RWPE2 (cell line): Measurements from ENCODE around the gene CGNL1.

Source experiments
- ATAC-seq: fragments of 200-7000 bp; cut with Tn5 transposase; 3 replicates; pipeline ENCODE4 v1.9.1; 2021; ENCODE audit warnings: low read depth
- DNase-seq: peaks from one replicate; pipeline ENCODE4 v3.0.0-alpha.2; 2020; ENCODE audit warnings: low spot score
- H3K27ac ChIP-seq: fragments of 450-650 bp; 2 replicates; pipeline ENCODE4 v1.5.1; 2017; ENCODE audit warnings: mild to moderate bottlenecking; ENCODE audit not compliant: poor library complexity, severe bottlenecking
- H3K27me3 ChIP-seq: fragments of 250-450 bp; sonication (Bioruptor Pico); 2 replicates; pipeline ENCODE4 v1.5.1; 2021; ENCODE audit warnings: mild to moderate bottlenecking, moderate library complexity; ENCODE audit not compliant: insufficient read depth, poor library complexity, severe bottlenecking
- H3K36me3 ChIP-seq: fragments of 250-450 bp; sonication (Bioruptor Pico); 2 replicates; pipeline ENCODE4 v1.5.1; 2020; ENCODE audit warnings: low read depth, mild to moderate bottlenecking, moderate library complexity
- H3K4me1 ChIP-seq: fragments of 250-450 bp; sonication (Bioruptor Pico); 2 replicates; pipeline ENCODE4 v1.5.1; 2021; ENCODE audit warnings: mild to moderate bottlenecking, moderate library complexity; ENCODE audit not compliant: insufficient read depth, poor library complexity, severe bottlenecking
- H3K4me3 ChIP-seq: fragments of 250-450 bp; sonication (Bioruptor Pico); 2 replicates; pipeline ENCODE4 v1.5.1; 2021; ENCODE audit warnings: mild to moderate bottlenecking, moderate library complexity; ENCODE audit not compliant: severe bottlenecking
- H3K9me3 ChIP-seq: fragments of 250-450 bp; sonication (Bioruptor Pico); 2 replicates; pipeline ENCODE4 v1.5.1; 2021; ENCODE audit warnings: mild to moderate bottlenecking, moderate library complexity; ENCODE audit not compliant: severe bottlenecking
- CTCF ChIP-seq: fragments of 450-650 bp; IDR thresholded peaks from one replicate; pipeline ENCODE4 v1.5.1; 2017; ENCODE audit warnings: mild to moderate bottlenecking, moderate library complexity; ENCODE audit not compliant: poor library complexity, severe bottlenecking

Gene CGNL1

GRCh38 chr15:57578288-57578900 is 202.1 kb downstream of the CGNL1 start:
- DNase-seq: no peak
- peaks cover 2% of the 10 kb centered on the region for H3K9me3 ChIP-seq
- no peak overlapping the region for H3K4me3 ChIP-seq
- H3K27ac ChIP-seq: no peak overlapping the region
- H3K27me3 ChIP-seq: no peaks in the 10 kb centered on the region
- no peak for TF ChIP-seq CTCF
- ATAC-seq: no peak
- H3K36me3 ChIP-seq: no peaks in the 10 kb centered on the region
- no peaks in the 10 kb centered on the region for H3K4me1 ChIP-seq

GRCh38 chr15:57580428-57580827 is 204.1 kb downstream of the CGNL1 start:
- no peak for TF ChIP-seq CTCF
- Histone ChIP-seq H3K4me3 (no peak overlapping the region), H3K27me3 (no peaks in the 10 kb centered on the region), H3K27ac (no peak overlapping the region), H3K9me3 (peaks cover 5% of the 10 kb centered on the region), H3K4me1 (no peaks in the 10 kb centered on the region), H3K36me3 (no peaks in the 10 kb centered on the region)
- no peak for ATAC-seq
- DNase-seq: peak; percentile 36

GRCh38 chr15:57580866-57581265 is 204.6 kb downstream of the CGNL1 start:
- Histone ChIP-seq H3K36me3 (no peaks in the 10 kb centered on the region), H3K4me1 (no peaks in the 10 kb centered on the region), H3K4me3 (no peak overlapping the region), H3K27me3 (no peaks in the 10 kb centered on the region), H3K9me3 (peaks cover 5% of the 10 kb centered on the region), H3K27ac (no peak overlapping the region)
- TF ChIP-seq CTCF: no peak
- DNase-seq (peak; percentile 28), ATAC-seq (no peak)

- Histone ChIP-seq H3K4me3 (no peak overlapping the region), H3K27ac (no peak overlapping the region), H3K4me1 (peaks cover 5% of the 10 kb centered on the region), H3K27me3 (no peaks in the 10 kb centered on the region), H3K9me3 (peaks cover 5% of the 10 kb centered on the region), H3K36me3 (no peaks in the 10 kb centered on the region)
- TF ChIP-seq CTCF: no peak
- DNase-seq (no peak), ATAC-seq (no peak)
These were observed 205.8 kb downstream of the CGNL1 start for GRCh38 chr15:57582090-57582489.

- Histone ChIP-seq H3K4me1 (peaks cover 13% of the 10 kb centered on the region), H3K4me3 (no peak overlapping the region), H3K9me3 (peaks cover 5% of the 10 kb centered on the region), H3K27me3 (no peaks in the 10 kb centered on the region), H3K27ac (no peak overlapping the region), H3K36me3 (no peaks in the 10 kb centered on the region)
- ATAC-seq (no peak), DNase-seq (no peak)
- no peak for TF ChIP-seq CTCF
These were observed 207.0 kb downstream of the CGNL1 start for GRCh38 chr15:57583282-57583681.
